Measurements from ENCODE around the gene ASCC3. TPM values are rescaled to one million over a fixed set of nuclear protein-coding genes. Genes with fewer than 3 reads are reported as not detected.

Gene ASCC3
- total RNA-seq, 1 experiment from 2014 or later = 48.2 TPM

- Histone ChIP-seq H3K36me3 (ENCODE audit: control insufficient read depth, insufficient read depth, low read length) (no peaks in the 10 kb centered on the region), H3K9me3 (no peaks in the 10 kb centered on the region), H3K4me3 (ENCODE audit: low read depth, low read length) (no peak overlapping the region), H3K4me1 (no peaks in the 10 kb centered on the region), H3K27me3 (replicated peaks; ENCODE audit: control insufficient read depth, insufficient read depth, low read length) (no peaks in the 10 kb centered on the region)
- H3K4me1 Mint-ChIP-seq (ENCODE audit: low read depth, unreplicated experiment) = no peaks in the 10 kb centered on the region
- DNase-seq = no peak
- no peak overlapping the region for H3K27ac Mint-ChIP-seq (ENCODE audit: unreplicated experiment)
- no peak for TF ChIP-seq CTCF (IDR thresholded peaks at IDR 0.05; ENCODE audit: insufficient read depth in 1 of 2, low read depth in 1 of 2, low read length in 1 of 2, severe bottlenecking in 1 of 2, unreplicated experiment in 1 of 2)
- H3K36me3 Mint-ChIP-seq (ENCODE audit: insufficient read depth, unreplicated experiment) = peaks cover 11% of the 10 kb centered on the region
- no peaks in the 10 kb centered on the region for H3K27me3 Mint-ChIP-seq (ENCODE audit: insufficient read depth, unreplicated experiment)
- H3K4me3 Mint-ChIP-seq (ENCODE audit: unreplicated experiment) = no peak overlapping the region
- H3K9me3 Mint-ChIP-seq (ENCODE audit: unreplicated experiment) = no peaks in the 10 kb centered on the region
- POLR2A ChIA-PET = no interaction called here
- intact Hi-C loops (cut with micrococcal nuclease; ENCODE audit: unreplicated experiment) = no loop called here
- CTCF ChIA-PET = no interaction called here
- TSS peak; percentile 29 for BruUV-seq (replicated peaks)
These were observed 372.0 kb downstream of the ASCC3 start for GRCh38 chr6:100509101-100509500.

DNA sequence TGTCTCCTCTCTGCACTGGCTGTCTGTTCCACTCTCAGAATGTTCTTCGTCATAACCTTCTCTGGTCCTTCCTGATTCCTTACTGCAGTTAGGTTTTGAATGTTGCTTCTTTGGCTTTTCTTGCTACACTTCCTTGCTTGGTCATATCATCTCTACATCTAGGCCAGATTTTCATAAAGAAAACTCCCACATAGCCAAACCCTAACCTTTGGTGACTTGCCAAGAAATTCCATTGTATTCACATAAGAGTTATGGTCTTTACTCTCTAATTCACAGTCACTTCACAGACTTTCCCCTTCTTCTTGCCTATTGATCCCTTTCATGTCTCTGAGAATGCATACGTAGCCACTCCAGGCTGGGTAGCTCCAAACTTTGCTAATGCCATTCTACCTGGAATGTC is 374.5 kb downstream of the ASCC3 start:
- ChIA-PET POLR2A (no interaction called here), CTCF (no interaction called here)
- BruUV-seq (replicated peaks) = no TSS peak
- no peak overlapping the region for H3K4me3 ChIP-seq (ENCODE audit: low read depth, low read length)
- no peaks in the 10 kb centered on the region for H3K4me1 ChIP-seq
- H3K27me3 ChIP-seq (replicated peaks; ENCODE audit: control insufficient read depth, insufficient read depth, low read length) = no peaks in the 10 kb centered on the region
- H3K9me3 ChIP-seq = no peaks in the 10 kb centered on the region
- Mint-ChIP-seq H3K27me3 (ENCODE audit: insufficient read depth, unreplicated experiment) (no peaks in the 10 kb centered on the region), H3K36me3 (ENCODE audit: insufficient read depth, unreplicated experiment) (peaks cover 4% of the 10 kb centered on the region), H3K4me1 (ENCODE audit: low read depth, unreplicated experiment) (no peaks in the 10 kb centered on the region), H3K9me3 (ENCODE audit: unreplicated experiment) (no peaks in the 10 kb centered on the region), H3K4me3 (ENCODE audit: unreplicated experiment) (no peak overlapping the region), H3K27ac (ENCODE audit: unreplicated experiment) (no peak overlapping the region)
- intact Hi-C loops (cut with micrococcal nuclease; ENCODE audit: unreplicated experiment) = no loop called here
- no peak for TF ChIP-seq CTCF (IDR thresholded peaks at IDR 0.05; ENCODE audit: insufficient read depth in 1 of 2, low read depth in 1 of 2, low read length in 1 of 2, severe bottlenecking in 1 of 2, unreplicated experiment in 1 of 2)
- no peaks in the 10 kb centered on the region for H3K36me3 ChIP-seq (ENCODE audit: control insufficient read depth, insufficient read depth, low read length)
- DNase-seq = no peak

- no TSS peak for BruUV-seq (replicated peaks)
- H3K4me1 Mint-ChIP-seq (ENCODE audit: low read depth, unreplicated experiment) = no peaks in the 10 kb centered on the region
- Histone ChIP-seq H3K36me3 (ENCODE audit: control insufficient read depth, insufficient read depth, low read length) (no peaks in the 10 kb centered on the region), H3K9me3 (no peaks in the 10 kb centered on the region), H3K27me3 (replicated peaks; ENCODE audit: control insufficient read depth, insufficient read depth, low read length) (no peaks in the 10 kb centered on the region), H3K4me1 (no peaks in the 10 kb centered on the region), H3K4me3 (ENCODE audit: low read depth, low read length) (no peak overlapping the region)
- ChIA-PET CTCF (no interaction called here), POLR2A (no interaction called here)
- H3K9me3 Mint-ChIP-seq (ENCODE audit: unreplicated experiment) = no peaks in the 10 kb centered on the region
- H3K36me3 Mint-ChIP-seq (ENCODE audit: insufficient read depth, unreplicated experiment) = peaks cover under 1% of the 10 kb centered on the region
- no peak for TF ChIP-seq CTCF (IDR thresholded peaks at IDR 0.05; ENCODE audit: insufficient read depth in 1 of 2, low read depth in 1 of 2, low read length in 1 of 2, severe bottlenecking in 1 of 2, unreplicated experiment in 1 of 2)
- no peak overlapping the region for H3K4me3 Mint-ChIP-seq (ENCODE audit: unreplicated experiment)
- H3K27me3 Mint-ChIP-seq (ENCODE audit: insufficient read depth, unreplicated experiment) = no peaks in the 10 kb centered on the region
- no peak overlapping the region for H3K27ac Mint-ChIP-seq (ENCODE audit: unreplicated experiment)
- intact Hi-C loops (cut with micrococcal nuclease; ENCODE audit: unreplicated experiment) = no loop called here
- no peak for DNase-seq
These were observed 376.1 kb downstream of the ASCC3 start for GRCh38 chr6:100504786-100505737.

Data from Caco-2 (cell line).